Mammary epithelial cell (primary cell): Measurements from ENCODE around the gene LMAN2L.

ENCODE experiments used
- EZH2 ChIP-seq: IDR thresholded peaks from 2 replicates; pipeline ENCODE4 v1.6.1; 2012; ENCODE audit warnings: low read length, inconsistent platforms, borderline replicate concordance
- TF ChIP-seq, protein P1 (sequence below), 2 donors: IDR thresholded peaks in 1 of 2; conservative IDR thresholded peaks in 1 of 2; 2 replicates each; pipeline ENCODE4 v1.5.1; 2011 to 2012; ENCODE audit warnings: inconsistent platforms in 2 of 2, low read length in 2 of 2, mild to moderate bottlenecking in 2 of 2, control low read depth in 1 of 2, low read depth in 1 of 2; ENCODE audit not compliant: insufficient read depth in 1 of 2; ENCODE audit errors: extremely low read depth in 1 of 2

DNA sequence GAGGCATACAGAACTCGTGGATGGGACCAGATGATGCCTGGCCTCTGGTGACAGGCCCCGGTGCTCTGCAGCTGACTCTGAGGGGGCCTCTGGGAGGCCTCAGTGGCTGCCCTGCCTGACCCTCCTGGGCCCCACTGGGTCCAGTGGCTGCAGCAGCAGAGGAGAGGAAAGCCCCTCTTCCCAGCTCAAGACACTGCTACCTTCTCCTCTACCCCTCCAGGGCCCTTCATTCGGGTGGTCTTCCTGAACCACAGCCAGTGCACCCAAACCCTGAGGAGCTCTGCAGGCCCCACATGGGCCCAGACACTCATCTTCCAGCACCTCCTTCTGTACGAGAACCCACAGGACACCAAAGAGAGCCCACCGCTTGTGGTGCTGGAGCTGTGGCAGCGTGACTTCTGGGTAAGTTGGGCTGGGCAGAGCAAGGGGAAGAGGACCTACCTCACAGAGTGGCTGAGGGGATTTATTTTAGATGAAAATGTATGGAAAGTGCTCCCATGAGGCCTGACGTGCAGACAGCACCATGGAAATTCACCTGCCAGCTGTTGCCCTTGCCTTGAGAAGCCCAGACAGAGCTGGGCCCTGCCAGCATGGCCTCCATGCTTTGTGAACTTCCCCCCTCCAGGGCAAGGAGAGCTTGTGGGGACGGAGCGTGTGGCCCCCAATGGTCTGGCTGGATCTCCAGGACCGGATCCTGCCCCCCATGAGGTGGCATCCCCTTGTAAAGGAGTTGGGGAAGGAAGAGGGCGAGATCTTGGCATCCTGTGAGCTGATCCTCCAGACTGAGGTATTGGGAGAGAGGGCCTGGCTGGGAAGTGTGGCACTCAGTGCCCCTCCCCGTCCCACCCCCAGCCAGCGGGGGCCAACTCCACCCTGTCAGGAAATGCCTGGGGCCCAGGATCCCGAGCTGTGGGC lies 46.3 kb downstream of the LMAN2L start:
- TF ChIP-seq, protein P1, sequence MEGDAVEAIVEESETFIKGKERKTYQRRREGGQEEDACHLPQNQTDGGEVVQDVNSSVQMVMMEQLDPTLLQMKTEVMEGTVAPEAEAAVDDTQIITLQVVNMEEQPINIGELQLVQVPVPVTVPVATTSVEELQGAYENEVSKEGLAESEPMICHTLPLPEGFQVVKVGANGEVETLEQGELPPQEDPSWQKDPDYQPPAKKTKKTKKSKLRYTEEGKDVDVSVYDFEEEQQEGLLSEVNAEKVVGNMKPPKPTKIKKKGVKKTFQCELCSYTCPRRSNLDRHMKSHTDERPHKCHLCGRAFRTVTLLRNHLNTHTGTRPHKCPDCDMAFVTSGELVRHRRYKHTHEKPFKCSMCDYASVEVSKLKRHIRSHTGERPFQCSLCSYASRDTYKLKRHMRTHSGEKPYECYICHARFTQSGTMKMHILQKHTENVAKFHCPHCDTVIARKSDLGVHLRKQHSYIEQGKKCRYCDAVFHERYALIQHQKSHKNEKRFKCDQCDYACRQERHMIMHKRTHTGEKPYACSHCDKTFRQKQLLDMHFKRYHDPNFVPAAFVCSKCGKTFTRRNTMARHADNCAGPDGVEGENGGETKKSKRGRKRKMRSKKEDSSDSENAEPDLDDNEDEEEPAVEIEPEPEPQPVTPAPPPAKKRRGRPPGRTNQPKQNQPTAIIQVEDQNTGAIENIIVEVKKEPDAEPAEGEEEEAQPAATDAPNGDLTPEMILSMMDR (conservative IDR thresholded peaks at IDR 0.05 in 1 of 2, IDR thresholded peaks at IDR 0.05 in 1 of 2; ENCODE audit: extremely low read depth in 1 of 2, insufficient read depth in 1 of 2, low read depth in 1 of 2, low read length in 2 of 2): no peak
- no peak for TF ChIP-seq EZH2
